CD8-positive, alpha-beta memory T cell (primary cell): ENCODE measurements around the gene PSMD5. TPM values are rescaled to one million over a fixed set of nuclear protein-coding genes. Genes with fewer than 3 reads are reported as not detected.

Source experiments
- CTCF ChIA-PET: fragments of 350-600 bp; sonication (Branson Sonifier 250); formaldehyde crosslinking; loops from one replicate; lab custom pipeline; 2021; ENCODE audit warnings: antibody characterized with exemption; lab: Charles Lee
- POLR2A ChIA-PET: fragments of 350-600 bp; sonication (Branson Sonifier 250); formaldehyde crosslinking; loops from one replicate; lab custom pipeline; 2021; ENCODE audit warnings: antibody characterized with exemption; lab: Charles Lee
- DNase-seq, 5 donors: peaks; one replicate each; pipeline versions ENCODE4 v3.0.0 to v3.0.0-alpha.2; 2020 to 2022; ENCODE audit warnings: mixed read lengths in 1 of 5
- H3K27ac ChIP-seq: one replicate; pipeline ENCODE4 v1.7.0; 2013; ENCODE audit warnings: low read depth, mild to moderate bottlenecking, low read length, moderate library complexity
- H3K27me3 ChIP-seq: 2 replicates; pipeline ENCODE4 v1.7.0; 2013; ENCODE audit warnings: low read length, mild to moderate bottlenecking; ENCODE audit not compliant: insufficient read depth, poor library complexity, severe bottlenecking
- H3K36me3 ChIP-seq: 2 replicates; pipeline ENCODE4 v1.7.0; 2013; ENCODE audit warnings: mild to moderate bottlenecking, low read length, moderate library complexity; ENCODE audit not compliant: insufficient read depth
- H3K4me1 ChIP-seq: 2 replicates; pipeline ENCODE4 v1.7.0; 2013; ENCODE audit warnings: mild to moderate bottlenecking, low read length, moderate library complexity; ENCODE audit not compliant: insufficient read depth
- H3K4me3 ChIP-seq: 2 replicates; pipeline ENCODE4 v1.7.0; 2013; ENCODE audit warnings: mild to moderate bottlenecking, low read length
- H3K9me3 ChIP-seq: 2 replicates; pipeline ENCODE4 v1.7.0; 2013; ENCODE audit warnings: mild to moderate bottlenecking, low read length
- H3K27ac Mint-ChIP-seq, 8 donors: one replicate each; pipeline ENCODE4 v1.8.0; 2020 to 2021; ENCODE audit warnings: mixed read lengths in 8 of 8, mild to moderate bottlenecking in 6 of 8, inconsistent platforms in 3 of 8, moderate library complexity in 3 of 8
- H3K27me3 Mint-ChIP-seq, 2 donors: one replicate each; pipeline ENCODE4 v1.8.0; 2020 to 2021; ENCODE audit warnings: mixed read lengths in 2 of 2, mild to moderate bottlenecking in 1 of 2, moderate library complexity in 1 of 2
- H3K36me3 Mint-ChIP-seq, 3 donors: one replicate each; pipeline ENCODE4 v1.8.0; 2020 to 2021; ENCODE audit warnings: mixed read lengths in 3 of 3, inconsistent platforms in 1 of 3, mild to moderate bottlenecking in 1 of 3
- H3K4me1 Mint-ChIP-seq, 3 donors: one replicate each; pipeline ENCODE4 v1.8.0; 2020 to 2021; ENCODE audit warnings: mixed read lengths in 3 of 3, inconsistent platforms in 1 of 3, mild to moderate bottlenecking in 1 of 3
- H3K4me3 Mint-ChIP-seq, 7 donors: one replicate each; pipeline ENCODE4 v1.8.0; 2020 to 2021; ENCODE audit warnings: mixed read lengths in 7 of 7, mild to moderate bottlenecking in 6 of 7, moderate library complexity in 4 of 7, inconsistent platforms in 2 of 7
- H3K9me3 Mint-ChIP-seq, 5 donors: one replicate each; pipeline ENCODE4 v1.8.0; 2020 to 2022; ENCODE audit warnings: mixed read lengths in 5 of 5, mild to moderate bottlenecking in 3 of 5, moderate library complexity in 2 of 5, inconsistent platforms in 1 of 5
- polyA plus RNA-seq: library from polyadenylated mRNA; unstranded; fragments of 300-500 nt; fragmentation: Illumina TruSeq; gene quantifications from one replicate; pipeline ENCODE4 v1.2.3, GENCODE V29; 2021
- total RNA-seq, 2 experiments: library from RNA; stranded (reverse); gene quantifications; one replicate each; pipeline ENCODE4 v1.2.3, GENCODE V29; 2021

Gene PSMD5
- total and polyA plus RNA-seq, 3 experiments from 2014 or later = 21.1 to 63.7 (median 60.9) TPM

GRCh38 chr9:120868676-120869359, 26.1 kb upstream of the PSMD5 start:
- Histone ChIP-seq H3K36me3 (peaks cover 38% of the 10 kb centered on the region), H3K27ac (peak overlapping the region; percentile 88), H3K4me1 (peaks cover 15% of the 10 kb centered on the region), H3K4me3 (peak overlapping the region; percentile 68), H3K9me3 (no peaks in the 10 kb centered on the region), H3K27me3 (no peaks in the 10 kb centered on the region)
- peaks cover 3 to 70% (median 7%) of the 10 kb centered on the region in 3 donors for H3K36me3 Mint-ChIP-seq
- DNase-seq = peak; percentile 93 to 99 (median 96)
- no peaks in the 10 kb centered on the region for H3K9me3 Mint-ChIP-seq
- POLR2A ChIA-PET = interaction anchor here (0.6 to 4.7 kb wide), 12 partner anchors 8 to 222 kb away, joined by 3 to 37 read pairs (median 5); partner anchors contain the start of gene PHF19
- H3K27me3 Mint-ChIP-seq = no peaks in the 10 kb centered on the region
- CTCF ChIA-PET = interaction anchor here (0.6 to 19.5 kb wide), 27 partner anchors 9 to 302 kb away, joined by 3 to 363 read pairs (median 5); partner anchors contain the start of genes PSMD5 and TRAF1
- H3K27ac Mint-ChIP-seq = peak overlapping the region; percentile 94 to 98 (median 96)
- H3K4me1 Mint-ChIP-seq = peaks cover 13 to 43% (median 20%) of the 10 kb centered on the region in 3 donors
- peak overlapping the region; percentile 92 to 98 (median 93) for H3K4me3 Mint-ChIP-seq

GRCh38 chr9:120868339-120868675, 25.6 kb upstream of the PSMD5 start:
- Mint-ChIP-seq H3K27ac (peak overlapping the region; percentile 40 to 94 (median 86)), H3K4me3 (peak overlapping the region; percentile 65 to 98 (median 73)), H3K36me3 (peaks cover 3 to 69% (median 7%) of the 10 kb centered on the region in 3 donors), H3K4me1 (peaks cover 8 to 38% (median 18%) of the 10 kb centered on the region in 3 donors), H3K9me3 (no peaks in the 10 kb centered on the region), H3K27me3 (no peaks in the 10 kb centered on the region)
- POLR2A ChIA-PET = interaction anchor here (0.7 to 4.7 kb wide), 9 partner anchors 8 to 75 kb away, joined by 3 to 37 read pairs (median 8); partner anchors contain the start of genes FBXW2 and PHF19
- Histone ChIP-seq H3K4me3 (peak overlapping the region; percentile 68), H3K4me1 (peaks cover 15% of the 10 kb centered on the region), H3K36me3 (peaks cover 33% of the 10 kb centered on the region), H3K27ac (peak overlapping the region; percentile 55), H3K9me3 (no peaks in the 10 kb centered on the region), H3K27me3 (no peaks in the 10 kb centered on the region)
- CTCF ChIA-PET = interaction anchor here (0.8 to 19.5 kb wide), 18 partner anchors 8 to 303 kb away, joined by 3 to 363 read pairs (median 6); partner anchors contain the start of gene TRAF1
- no peak for DNase-seq

GRCh38 chr9:120867676-120868338, 25.1 kb upstream of the PSMD5 start:
- H3K4me3 ChIP-seq = peak overlapping the region; percentile 68
- Mint-ChIP-seq H3K4me3 (peak overlapping the region in 6 of 7 donors; percentile 65 to 98 (median 82)), H3K36me3 (peaks cover 3 to 69% (median 10%) of the 10 kb centered on the region in 3 donors), H3K27me3 (no peaks in the 10 kb centered on the region), H3K27ac (peak overlapping the region; percentile 51 to 94 (median 86)), H3K4me1 (peaks cover 8 to 33% (median 13%) of the 10 kb centered on the region in 3 donors), H3K9me3 (no peaks in the 10 kb centered on the region)
- DNase-seq = no peak
- H3K27ac ChIP-seq = peak overlapping the region; percentile 55
- ChIA-PET POLR2A (interaction anchor here (0.6 to 4.7 kb wide), 8 partner anchors 9 to 75 kb away, joined by 3 to 37 read pairs (median 8); partner anchors contain the start of genes FBXW2 and PHF19), CTCF (interaction anchor here (0.8 to 19.5 kb wide), 12 partner anchors 8 to 303 kb away, joined by 3 to 363 read pairs (median 8); partner anchors contain the start of gene TRAF1)
- H3K9me3 ChIP-seq = no peaks in the 10 kb centered on the region
- peaks cover 30% of the 10 kb centered on the region for H3K36me3 ChIP-seq
- H3K4me1 ChIP-seq = peaks cover 15% of the 10 kb centered on the region
- H3K27me3 ChIP-seq = no peaks in the 10 kb centered on the region

- no peaks in the 10 kb centered on the region for H3K9me3 Mint-ChIP-seq
- peak overlapping the region in 2 of 8 donors; percentile 2 to 94 for H3K27ac Mint-ChIP-seq
- Histone ChIP-seq H3K27ac (no peak overlapping the region), H3K36me3 (peaks cover 35% of the 10 kb centered on the region), H3K27me3 (no peaks in the 10 kb centered on the region), H3K9me3 (no peaks in the 10 kb centered on the region), H3K4me3 (no peak overlapping the region), H3K4me1 (peaks cover 15% of the 10 kb centered on the region)
- no peak for DNase-seq
- H3K36me3 Mint-ChIP-seq = peaks cover 0 to 72% (median 8%) of the 10 kb centered on the region in 3 donors
- peaks cover 8 to 28% (median 12%) of the 10 kb centered on the region in 3 donors for H3K4me1 Mint-ChIP-seq
- POLR2A ChIA-PET = interaction anchor here (4.7 kb wide), 1 partner anchor 25 kb away, joined by 37 read pairs; no protein-coding TSS in a partner anchor
- CTCF ChIA-PET = interaction anchor here (1.6 to 19.5 kb wide), 4 partner anchors 20 to 111 kb away, joined by 9 to 363 read pairs (median 12); partner anchors contain the start of gene TRAF1
- no peaks in the 10 kb centered on the region for H3K27me3 Mint-ChIP-seq
- H3K4me3 Mint-ChIP-seq = no peak overlapping the region
These were observed 23.9 kb upstream of the PSMD5 start for GRCh38 chr9:120866651-120867050.

DNA sequence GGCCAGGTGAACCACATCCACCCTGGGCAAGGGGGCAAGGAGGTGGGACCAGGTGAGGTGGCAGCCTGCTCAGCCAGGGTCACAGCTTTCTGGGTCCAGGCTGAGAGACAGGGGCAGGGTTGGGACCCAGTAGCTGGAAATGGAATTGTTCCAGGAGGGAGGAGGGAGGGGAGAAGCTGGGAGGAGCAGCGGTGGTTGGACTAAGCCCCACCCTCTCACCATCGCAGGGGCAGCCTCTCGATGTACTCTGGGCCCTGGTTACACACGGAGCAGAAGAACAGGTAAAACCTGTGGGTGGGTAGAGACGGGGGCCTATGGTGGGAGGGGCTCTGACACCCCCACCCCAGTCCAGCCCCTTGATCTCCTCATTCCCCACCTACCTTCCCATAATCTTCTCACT, 23.1 kb upstream of the PSMD5 start:
- Histone ChIP-seq H3K27me3 (no peaks in the 10 kb centered on the region), H3K4me1 (peaks cover 15% of the 10 kb centered on the region), H3K27ac (no peak overlapping the region), H3K9me3 (no peaks in the 10 kb centered on the region), H3K4me3 (no peak overlapping the region), H3K36me3 (peaks cover 44% of the 10 kb centered on the region)
- Mint-ChIP-seq H3K27me3 (no peaks in the 10 kb centered on the region), H3K9me3 (no peaks in the 10 kb centered on the region), H3K4me3 (no peak overlapping the region), H3K36me3 (peaks cover 0 to 73% (median 11%) of the 10 kb centered on the region in 3 donors), H3K4me1 (peaks cover 8 to 23% (median 12%) of the 10 kb centered on the region in 3 donors), H3K27ac (peak overlapping the region in 1 of 8 donors; percentile 46)
- CTCF ChIA-PET = interaction anchor here (1.0 to 19.5 kb wide), 4 partner anchors 19 to 116 kb away, joined by 3 to 363 read pairs (median 3); partner anchors contain the start of genes PSMD5 and TRAF1
- no peak for DNase-seq
- POLR2A ChIA-PET = interaction anchor here (1.0 kb wide), 1 partner anchor 24 kb away, joined by 3 read pairs; no protein-coding TSS in a partner anchor

- Mint-ChIP-seq H3K36me3 (peaks cover 0 to 77% (median 13%) of the 10 kb centered on the region in 3 donors), H3K27ac (peak overlapping the region in 1 of 8 donors; percentile 74), H3K4me1 (peaks cover 8 to 23% (median 12%) of the 10 kb centered on the region in 3 donors), H3K4me3 (peak overlapping the region in 1 of 7 donors; percentile 24), H3K9me3 (no peaks in the 10 kb centered on the region), H3K27me3 (no peaks in the 10 kb centered on the region)
- ChIA-PET POLR2A (interaction anchor here (1.0 kb wide), 1 partner anchor 25 kb away, joined by 3 read pairs; no protein-coding TSS in a partner anchor), CTCF (interaction anchor here (1.0 to 19.5 kb wide), 4 partner anchors 19 to 116 kb away, joined by 3 to 363 read pairs (median 3); partner anchors contain the start of genes PSMD5 and TRAF1)
- no peaks in the 10 kb centered on the region for H3K27me3 ChIP-seq
- peaks cover 15% of the 10 kb centered on the region for H3K4me1 ChIP-seq
- H3K27ac ChIP-seq = no peak overlapping the region
- no peaks in the 10 kb centered on the region for H3K9me3 ChIP-seq
- DNase-seq = peak in 1 of 5 donors; percentile 26
- no peak overlapping the region for H3K4me3 ChIP-seq
- peaks cover 50% of the 10 kb centered on the region for H3K36me3 ChIP-seq
These were observed 22.5 kb upstream of the PSMD5 start for GRCh38 chr9:120865176-120865575.

- Histone ChIP-seq H3K9me3 (no peaks in the 10 kb centered on the region), H3K27ac (no peak overlapping the region), H3K4me1 (peaks cover 14% of the 10 kb centered on the region), H3K4me3 (no peak overlapping the region), H3K36me3 (peaks cover 55% of the 10 kb centered on the region), H3K27me3 (no peaks in the 10 kb centered on the region)
- H3K27me3 Mint-ChIP-seq = no peaks in the 10 kb centered on the region
- H3K36me3 Mint-ChIP-seq = peaks cover 0 to 78% (median 13%) of the 10 kb centered on the region in 3 donors
- H3K4me3 Mint-ChIP-seq = peak overlapping the region in 1 of 7 donors; percentile 24
- ChIA-PET CTCF (interaction anchor here (1.0 to 19.5 kb wide), 2 partner anchors 18 to 64 kb away, joined by 3 to 363 read pairs; partner anchors contain the start of gene TRAF1), POLR2A (no interaction called here)
- H3K4me1 Mint-ChIP-seq = peaks cover 8 to 18% (median 12%) of the 10 kb centered on the region in 3 donors
- DNase-seq = no peak
- no peak overlapping the region for H3K27ac Mint-ChIP-seq
- H3K9me3 Mint-ChIP-seq = no peaks in the 10 kb centered on the region
These were observed 22.0 kb upstream of the PSMD5 start for GRCh38 chr9:120864719-120865118.
